ENCODE results near the gene ANKRD44.

DNA sequence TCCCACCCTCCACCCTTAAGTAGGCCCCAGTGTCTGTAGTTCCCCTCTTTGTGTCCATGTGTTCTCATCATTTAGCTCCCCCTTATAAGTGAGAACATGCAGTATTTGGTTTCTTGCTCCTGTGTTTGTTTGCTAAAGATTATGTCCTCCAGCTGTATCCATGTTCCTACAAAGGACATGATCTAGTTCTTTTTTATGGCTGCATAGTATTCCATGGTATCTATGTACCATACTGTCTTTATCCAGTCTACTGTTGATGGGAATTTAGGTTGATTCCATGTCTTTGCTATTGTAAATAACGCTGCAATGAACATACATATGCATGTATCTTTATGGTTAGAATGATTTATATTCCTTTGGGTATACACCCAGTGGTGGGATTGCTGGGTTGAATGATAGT is 233.9 kb downstream of the ANKRD44 start:
- TF ChIP-seq, protein P1, sequence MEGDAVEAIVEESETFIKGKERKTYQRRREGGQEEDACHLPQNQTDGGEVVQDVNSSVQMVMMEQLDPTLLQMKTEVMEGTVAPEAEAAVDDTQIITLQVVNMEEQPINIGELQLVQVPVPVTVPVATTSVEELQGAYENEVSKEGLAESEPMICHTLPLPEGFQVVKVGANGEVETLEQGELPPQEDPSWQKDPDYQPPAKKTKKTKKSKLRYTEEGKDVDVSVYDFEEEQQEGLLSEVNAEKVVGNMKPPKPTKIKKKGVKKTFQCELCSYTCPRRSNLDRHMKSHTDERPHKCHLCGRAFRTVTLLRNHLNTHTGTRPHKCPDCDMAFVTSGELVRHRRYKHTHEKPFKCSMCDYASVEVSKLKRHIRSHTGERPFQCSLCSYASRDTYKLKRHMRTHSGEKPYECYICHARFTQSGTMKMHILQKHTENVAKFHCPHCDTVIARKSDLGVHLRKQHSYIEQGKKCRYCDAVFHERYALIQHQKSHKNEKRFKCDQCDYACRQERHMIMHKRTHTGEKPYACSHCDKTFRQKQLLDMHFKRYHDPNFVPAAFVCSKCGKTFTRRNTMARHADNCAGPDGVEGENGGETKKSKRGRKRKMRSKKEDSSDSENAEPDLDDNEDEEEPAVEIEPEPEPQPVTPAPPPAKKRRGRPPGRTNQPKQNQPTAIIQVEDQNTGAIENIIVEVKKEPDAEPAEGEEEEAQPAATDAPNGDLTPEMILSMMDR (conservative IDR thresholded peaks at IDR 0.05; ENCODE audit: low read length): no peak
- no peak for TF ChIP-seq EZH2phosphoT487 (IDR thresholded peaks at IDR 0.05; ENCODE audit: borderline replicate concordance)
